Heart left ventricle (tissue), 16 donors: ENCODE measurements around the gene SSPN. TPM values are rescaled to one million over a fixed set of nuclear protein-coding genes. Genes with fewer than 3 reads are reported as not detected.

ENCODE experiments used
- ATAC-seq, 4 donors: fragments of 200-7000 bp; cut with Tn5 transposase; one replicate each; pipeline ENCODE4 v1.9.1; 2020 to 2022; ENCODE audit warnings: moderate library complexity in 4 of 4, mild to moderate bottlenecking in 3 of 4, moderate number of reproducible peaks in 1 of 4
- DNase-seq, 5 donors: peaks; one replicate each; pipeline ENCODE4 v3.0.0-alpha.2; 2020
- H3K27ac ChIP-seq, 12 donors: fragments of 200-600 bp; sonication (generic) in 4 of 12; one replicate each; pipeline versions ENCODE4 v1.5.0 to v1.8.0; 2016 to 2022; ENCODE audit warnings: mild to moderate bottlenecking in 2 of 12
- H3K27me3 ChIP-seq, 9 donors: fragments of 200-600 bp; sonication (generic) in 2 of 9; one replicate each; pipeline versions ENCODE4 v1.5.1 to v1.8.0; 2016 to 2022; ENCODE audit warnings: mild to moderate bottlenecking in 3 of 9
- H3K36me3 ChIP-seq, 9 donors: fragments of 200-600 bp; sonication (generic) in 2 of 9; one replicate each; pipeline versions ENCODE4 v1.5.0 to v1.8.0; 2018 to 2022; ENCODE audit warnings: mild to moderate bottlenecking in 2 of 9
- H3K4me1 ChIP-seq, 12 donors: fragments of 200-600 bp; sonication (generic) in 4 of 12; one replicate each; pipeline versions ENCODE4 v1.5.0 to v1.8.0; 2016 to 2022; ENCODE audit warnings: mild to moderate bottlenecking in 3 of 12
- H3K4me3 ChIP-seq, 12 donors: fragments of 200-600 bp; sonication (generic) in 4 of 12; one replicate each; pipeline versions ENCODE4 v1.5.0 to v1.8.0; 2017 to 2022; ENCODE audit warnings: mild to moderate bottlenecking in 9 of 12, moderate library complexity in 4 of 12
- H3K9me3 ChIP-seq, 12 donors: fragments of 200-600 bp; sonication (generic) in 4 of 12; one replicate each; pipeline versions ENCODE4 v1.5.0 to v1.8.0; 2016 to 2022; ENCODE audit warnings: mild to moderate bottlenecking in 1 of 12
- POLR2A ChIP-seq, 2 donors: fragments of 450-650 bp; IDR thresholded peaks; one replicate each; pipeline ENCODE4 v1.6.1; 2017; ENCODE audit warnings: antibody characterized with exemption in 2 of 2, mild to moderate bottlenecking in 2 of 2, moderate library complexity in 2 of 2
- WGBS, 4 donors: extraction: QIAGEN DNeasy Blood & Tissue Kit in 2 of 4; methylation state at CpG; one replicate each; pipeline versions ENCODE4 v1.1.5 to v1.1.7; 2013 to 2018; 5-methylcytosine and 5-hydroxymethylcytosine counted together
- intact Hi-C, 10 donors: fragments of 100-400 bp; cut with DNase I; formaldehyde crosslinking; loops; one replicate each; pipeline versions ENCODE4 v1.11.1 to v1.14.2; 2022
- polyA plus RNA-seq, 2 donors: library from polyadenylated mRNA; stranded (reverse); fragments of 200-250 nt; gene quantifications; one replicate each; pipeline ENCODE4 v1.2.3, GENCODE V29; 2013
- total RNA-seq, 9 donors: library from RNA; depleted of rRNA in 2 of 9; stranded (reverse); fragments of >200 nt in 2 of 9; fragmentation: NEBNext Ultra II Directional in 3 of 9; extraction: Animal tissue kit (Norgen Biotek cat#: 25700) in 3 of 9; gene quantifications; one replicate each; pipeline versions ENCODE4 v1.1.0 to v1.2.4, GENCODE V29; 2016 to 2023
- TF ChIP-seq, protein P1 (sequence below), 12 donors: fragments of 200-600 bp; sonication (generic) in 4 of 12; IDR thresholded peaks; one replicate each; pipeline versions ENCODE4 v1.5.0 to v1.8.0; 2018 to 2022; ENCODE audit warnings: antibody characterized with exemption in 12 of 12, mild to moderate bottlenecking in 5 of 12
- donor health status: ischemic (EF 13 %, LVEDD 7.1; RV severe dilation, severe dysfunction).
- donor health status: healthy with polysubstance abuse.
- donor health status: DM: no; HTN: yes; CAD: no.
- donor health status: DM: no; HTN: no; CAD: no.
- donor health status: ischemic (EF 25% LVEDD 6.9; RV normal size, moderate dysfunction).
- donor health status: ischemic (EF 25% LVEDD 5.7; RV mildly dilated, moderate dysfunction).
- donor health status: healthy.
- donor health status: DM: yes; HTN: yes; CAD: no.
- donor health status: ischemic (EF 35%, LVEDD 5.7; RV mildly dilated, moderate dysfunction).
- donor health status: nonischemic (EF 11% LVEDD 7.7; RV severe dilation, severe dysfunction).
- donor health status: DM: yes; HTN: yes; CAD: no.
- donor health status: PGD.
- donor health status: ischemic (EF 29% LVEDD 5.4; RV normal size, mild dysfunction).
- donor health status: nonischemic (EF 23%, LVEDD 6.1; RV moderate dilation, normal function).

Gene SSPN
- total and polyA plus RNA-seq, 11 donors, result 7.5 to 109 (median 56.1) TPM

DNA sequence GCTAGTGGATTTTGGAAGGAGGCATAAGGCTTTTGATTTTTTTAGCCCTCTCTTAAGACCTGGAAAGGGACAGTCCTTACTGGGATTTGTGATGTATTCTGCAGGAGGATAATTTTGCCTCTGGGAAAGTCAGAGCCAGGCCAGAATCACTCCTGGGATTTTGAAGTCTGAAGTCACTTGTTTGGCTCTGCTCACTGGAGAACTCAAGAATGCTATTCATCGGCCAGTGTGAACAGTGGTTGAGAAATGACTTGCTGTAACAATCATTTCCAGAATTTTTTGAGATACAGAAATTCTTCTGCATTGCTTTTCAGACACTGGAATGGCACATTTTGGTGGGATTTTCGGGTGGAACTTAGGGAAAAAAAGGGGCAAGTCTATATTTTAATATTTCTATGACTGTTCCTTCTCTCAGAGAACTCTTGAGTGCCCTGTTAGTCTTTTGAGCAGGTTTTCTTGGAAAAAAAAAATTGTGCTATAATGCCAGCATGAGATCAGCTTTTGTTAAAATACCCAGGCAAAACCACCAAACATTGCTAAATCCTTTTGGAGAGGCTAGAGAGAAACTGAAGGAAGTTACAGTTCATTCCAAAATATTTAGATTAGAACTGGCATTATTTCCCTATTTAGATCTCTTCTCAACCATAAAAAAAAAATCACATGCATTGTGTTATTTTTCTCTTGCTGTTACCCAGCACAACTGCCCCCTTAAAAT is 44.5 kb upstream of the SSPN start:
- Histone ChIP-seq H3K4me1 (peaks cover 0 to 34% (median 11%) of the 10 kb centered on the region in 12 donors), H3K9me3 (no peaks in the 10 kb centered on the region), H3K27ac (peak overlapping the region in 5 of 12 donors; percentile 0 to 57 (median 51)), H3K4me3 (no peak overlapping the region), H3K36me3 (no peaks in the 10 kb centered on the region), H3K27me3 (no peaks in the 10 kb centered on the region)
- DNase-seq (peak in 2 of 5 donors; percentile 25 to 37), ATAC-seq (peak; percentile 39 to 62 (median 56))
- 30 to 43% (median 35%) methylated on average over 2 of the region's 2 CpGs for WGBS, 4 donors
- intact Hi-C loops, result loop anchor here in 1 of 10 donors (5.0 kb wide), 1 partner anchor 46 kb away; the partner anchor contains the start of gene SSPN
- TF ChIP-seq POLR2A (IDR thresholded peaks at IDR 0.05), result no peak
- TF ChIP-seq, protein P1, sequence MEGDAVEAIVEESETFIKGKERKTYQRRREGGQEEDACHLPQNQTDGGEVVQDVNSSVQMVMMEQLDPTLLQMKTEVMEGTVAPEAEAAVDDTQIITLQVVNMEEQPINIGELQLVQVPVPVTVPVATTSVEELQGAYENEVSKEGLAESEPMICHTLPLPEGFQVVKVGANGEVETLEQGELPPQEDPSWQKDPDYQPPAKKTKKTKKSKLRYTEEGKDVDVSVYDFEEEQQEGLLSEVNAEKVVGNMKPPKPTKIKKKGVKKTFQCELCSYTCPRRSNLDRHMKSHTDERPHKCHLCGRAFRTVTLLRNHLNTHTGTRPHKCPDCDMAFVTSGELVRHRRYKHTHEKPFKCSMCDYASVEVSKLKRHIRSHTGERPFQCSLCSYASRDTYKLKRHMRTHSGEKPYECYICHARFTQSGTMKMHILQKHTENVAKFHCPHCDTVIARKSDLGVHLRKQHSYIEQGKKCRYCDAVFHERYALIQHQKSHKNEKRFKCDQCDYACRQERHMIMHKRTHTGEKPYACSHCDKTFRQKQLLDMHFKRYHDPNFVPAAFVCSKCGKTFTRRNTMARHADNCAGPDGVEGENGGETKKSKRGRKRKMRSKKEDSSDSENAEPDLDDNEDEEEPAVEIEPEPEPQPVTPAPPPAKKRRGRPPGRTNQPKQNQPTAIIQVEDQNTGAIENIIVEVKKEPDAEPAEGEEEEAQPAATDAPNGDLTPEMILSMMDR (IDR thresholded peaks at IDR 0.05), result no peak

DNA sequence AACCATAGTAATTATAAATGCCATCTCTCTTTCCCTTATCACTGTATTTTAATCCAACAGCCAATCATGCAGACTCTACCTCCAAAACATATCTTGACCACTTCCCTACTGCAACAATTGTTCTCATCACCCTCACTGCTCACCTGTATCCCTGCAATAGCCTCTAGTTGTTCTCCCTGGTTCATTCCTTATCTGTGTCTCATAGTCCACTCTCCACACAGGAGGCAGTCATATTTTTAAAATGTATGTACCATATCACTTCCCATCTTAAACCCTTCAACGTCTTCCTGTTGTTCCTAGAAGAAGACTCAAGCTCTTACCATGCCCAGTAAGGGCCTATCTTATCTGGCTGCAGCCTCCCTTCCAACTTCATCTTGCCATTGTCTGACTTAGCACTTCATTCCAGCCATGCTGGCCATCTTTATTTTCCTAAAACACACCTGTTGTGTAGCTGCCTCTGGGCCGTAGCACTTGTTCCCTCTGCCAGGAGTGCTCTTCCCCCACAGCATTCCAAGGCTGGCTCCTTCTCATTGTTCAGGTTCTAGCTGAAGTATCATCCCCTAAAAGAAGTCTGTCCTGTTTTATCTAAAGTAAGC is 42.8 kb upstream of the SSPN start:
- TF ChIP-seq, protein P1 (IDR thresholded peaks at IDR 0.05), result no peak
- TF ChIP-seq POLR2A (IDR thresholded peaks at IDR 0.05), result no peak
- no peaks in the 10 kb centered on the region for H3K9me3 ChIP-seq
- H3K27ac ChIP-seq, result peak overlapping the region in 7 of 12 donors; percentile 39 to 72 (median 59)
- no peaks in the 10 kb centered on the region for H3K27me3 ChIP-seq
- DNase-seq (no peak), ATAC-seq (no peak)
- no peak overlapping the region for H3K4me3 ChIP-seq
- no peaks in the 10 kb centered on the region for H3K36me3 ChIP-seq
- H3K4me1 ChIP-seq, result peaks cover 0 to 34% (median 11%) of the 10 kb centered on the region in 12 donors
- intact Hi-C loops, result loop anchor here in 2 of 10 donors (1.0 to 5.0 kb wide), 2 partner anchors 26 to 45 kb away; partner anchors contain the start of gene SSPN (in 1 of the 2)
- WGBS, 4 donors, result 56 to 73% (median 63%) methylated on average over 2 of the region's 2 CpGs

DNA sequence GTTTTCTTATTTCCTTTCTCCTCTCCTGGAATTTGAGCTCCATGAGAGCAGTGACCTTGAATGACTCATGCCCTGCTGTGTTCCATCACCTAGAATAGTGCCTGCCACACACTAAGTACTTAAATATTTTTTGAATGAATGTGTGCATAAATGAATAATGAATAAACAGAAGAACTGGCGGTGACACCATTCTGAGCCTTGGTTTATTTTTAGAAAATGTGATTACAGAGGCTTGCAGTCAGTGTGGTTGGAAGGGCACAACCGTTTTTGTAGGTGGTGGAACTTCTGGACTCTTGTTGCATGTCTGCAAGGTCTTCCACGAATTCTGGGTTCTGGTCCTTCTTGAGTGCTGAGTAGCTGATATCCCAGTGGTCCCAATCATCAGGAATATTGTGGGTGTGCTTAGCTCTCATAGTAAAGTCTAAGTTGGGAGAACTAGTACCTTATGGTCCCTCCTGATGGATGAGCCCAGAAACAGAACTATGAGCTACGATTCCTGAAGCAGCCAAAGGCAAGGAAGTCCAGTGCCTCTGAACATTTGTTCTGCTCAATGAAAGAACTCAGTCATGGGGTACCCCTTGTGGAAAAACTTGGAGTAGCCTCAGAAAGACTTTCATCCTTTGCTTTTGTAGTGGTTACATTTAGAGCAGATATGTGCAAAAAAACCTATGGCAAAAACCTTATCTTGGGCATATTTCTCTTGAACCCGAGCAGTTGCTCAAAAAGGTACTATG is 41.8 kb upstream of the SSPN start:
- Histone ChIP-seq H3K9me3 (no peaks in the 10 kb centered on the region), H3K27ac (peak overlapping the region in 10 of 12 donors; percentile 8 to 72 (median 49)), H3K4me1 (peaks cover 0 to 34% (median 11%) of the 10 kb centered on the region in 12 donors), H3K27me3 (no peaks in the 10 kb centered on the region), H3K4me3 (no peak overlapping the region), H3K36me3 (no peaks in the 10 kb centered on the region)
- WGBS, 4 donors, result 45 to 51% (median 48%) methylated on average over 5 of the region's 5 CpGs
- TF ChIP-seq, protein P1 (IDR thresholded peaks at IDR 0.05), result peak in 4 of 12 donors; percentile 10 to 30 (median 20)
- no peak for TF ChIP-seq POLR2A (IDR thresholded peaks at IDR 0.05)
- intact Hi-C loops, result loop anchor here in 2 of 10 donors (1.0 to 5.0 kb wide), 2 partner anchors 27 to 44 kb away; partner anchors contain the start of gene SSPN (in 1 of the 2)
- ATAC-seq, result peak; percentile 88 to 98 (median 92)
- peak in 4 of 5 donors; percentile 15 to 46 (median 29) for DNase-seq
